WERI-Rb-1 (cell line): ENCODE data around the gene KRT25.

Source experiments
- DNase-seq: peaks from one replicate; pipeline ENCODE4 v3.0.0-alpha.2; 2020
- H3K27ac ChIP-seq: fragments of 250-450 bp; sonication (Bioruptor Pico); 2 replicates; pipeline ENCODE4 v1.5.1; 2020; ENCODE audit warnings: mild to moderate bottlenecking, moderate library complexity
- H3K27me3 ChIP-seq: fragments of 250-450 bp; sonication (Bioruptor Pico); 2 replicates; pipeline ENCODE4 v1.5.1; 2021; ENCODE audit warnings: mild to moderate bottlenecking, low read depth, moderate library complexity; ENCODE audit not compliant: insufficient read depth, severe bottlenecking
- H3K36me3 ChIP-seq: fragments of 250-450 bp; sonication (Bioruptor Pico); 2 replicates; pipeline ENCODE4 v1.5.1; 2020; ENCODE audit warnings: mild to moderate bottlenecking, moderate library complexity
- H3K4me3 ChIP-seq: 2 replicates; pipeline ENCODE4 v1.5.1; 2011; ENCODE audit warnings: low read depth, mild to moderate bottlenecking, control low read depth, low read length
- H3K9me3 ChIP-seq: fragments of 250-450 bp; sonication (Bioruptor Pico); 2 replicates; pipeline ENCODE4 v1.5.1; 2021; ENCODE audit warnings: mild to moderate bottlenecking, moderate library complexity; ENCODE audit not compliant: severe bottlenecking
- TF ChIP-seq, protein P1 (sequence below): IDR thresholded peaks from 2 replicates; pipeline ENCODE4 v1.5.1; 2011; ENCODE audit warnings: low read depth, mild to moderate bottlenecking, control low read depth, inconsistent platforms, low read length

The KRT25 gene

DNA sequence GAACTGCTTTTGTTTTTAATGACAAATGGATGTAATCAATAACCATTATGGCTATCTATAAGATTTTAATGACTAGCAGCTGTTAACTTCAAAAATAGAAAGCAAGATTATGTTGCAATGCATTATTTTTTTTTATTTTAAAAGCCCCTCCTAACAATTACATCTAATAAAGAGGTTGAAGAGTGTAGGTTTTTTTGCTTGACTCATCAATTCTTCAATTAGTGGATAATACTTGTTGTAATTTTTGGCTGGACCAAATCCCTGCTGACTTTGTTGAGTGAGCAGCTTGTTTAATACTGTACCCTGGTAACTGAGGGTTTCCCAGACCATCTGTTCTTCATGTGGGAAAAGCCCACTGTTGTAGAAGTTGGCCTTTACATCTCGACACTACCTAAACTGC is 24.2 kb downstream of the KRT25 start:
- DNase-seq, result no peak
- TF ChIP-seq, protein P1, sequence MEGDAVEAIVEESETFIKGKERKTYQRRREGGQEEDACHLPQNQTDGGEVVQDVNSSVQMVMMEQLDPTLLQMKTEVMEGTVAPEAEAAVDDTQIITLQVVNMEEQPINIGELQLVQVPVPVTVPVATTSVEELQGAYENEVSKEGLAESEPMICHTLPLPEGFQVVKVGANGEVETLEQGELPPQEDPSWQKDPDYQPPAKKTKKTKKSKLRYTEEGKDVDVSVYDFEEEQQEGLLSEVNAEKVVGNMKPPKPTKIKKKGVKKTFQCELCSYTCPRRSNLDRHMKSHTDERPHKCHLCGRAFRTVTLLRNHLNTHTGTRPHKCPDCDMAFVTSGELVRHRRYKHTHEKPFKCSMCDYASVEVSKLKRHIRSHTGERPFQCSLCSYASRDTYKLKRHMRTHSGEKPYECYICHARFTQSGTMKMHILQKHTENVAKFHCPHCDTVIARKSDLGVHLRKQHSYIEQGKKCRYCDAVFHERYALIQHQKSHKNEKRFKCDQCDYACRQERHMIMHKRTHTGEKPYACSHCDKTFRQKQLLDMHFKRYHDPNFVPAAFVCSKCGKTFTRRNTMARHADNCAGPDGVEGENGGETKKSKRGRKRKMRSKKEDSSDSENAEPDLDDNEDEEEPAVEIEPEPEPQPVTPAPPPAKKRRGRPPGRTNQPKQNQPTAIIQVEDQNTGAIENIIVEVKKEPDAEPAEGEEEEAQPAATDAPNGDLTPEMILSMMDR, result no peak
- Histone ChIP-seq H3K27ac (no peak overlapping the region), H3K27me3 (peaks cover 88% of the 10 kb centered on the region), H3K36me3 (no peaks in the 10 kb centered on the region), H3K4me3 (no peak overlapping the region), H3K9me3 (peaks cover 14% of the 10 kb centered on the region)

DNA sequence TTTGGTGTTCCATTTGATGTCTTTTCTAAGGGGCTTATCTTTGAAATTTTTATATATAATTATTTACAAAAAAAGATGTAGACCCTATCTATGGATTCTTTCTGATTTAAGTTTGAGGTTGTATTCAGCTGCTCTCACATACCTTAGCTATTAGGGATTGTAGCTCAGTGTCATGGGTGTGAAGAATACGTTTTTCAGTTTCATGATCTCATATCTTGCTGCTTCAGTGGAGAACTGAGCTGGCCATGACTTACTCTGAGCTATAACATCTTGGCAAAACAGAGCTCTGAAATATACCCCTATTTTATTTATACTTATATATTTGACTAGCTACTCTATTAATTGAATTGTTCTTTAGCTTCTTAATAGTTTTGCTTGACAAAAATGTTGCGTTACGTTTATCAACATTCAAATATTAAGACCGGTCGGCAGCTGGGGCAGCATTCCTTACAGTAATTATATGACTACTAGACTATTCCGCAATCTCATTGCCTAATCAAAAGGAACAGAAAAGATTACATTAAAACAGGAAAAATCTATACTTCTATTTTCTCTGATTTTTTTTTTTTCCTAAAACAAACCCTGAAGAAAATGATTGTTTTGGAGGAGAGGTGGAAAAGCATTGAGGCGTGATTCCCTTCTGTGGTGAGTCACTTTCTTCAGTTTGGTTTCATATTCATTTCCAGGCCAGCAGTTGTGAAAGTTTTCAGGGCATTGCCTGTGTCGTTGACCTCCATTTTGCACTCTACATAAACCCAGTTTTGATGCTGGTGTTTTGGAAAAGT is 27.5 kb downstream of the KRT25 start:
- Histone ChIP-seq H3K27me3 (peaks cover 89% of the 10 kb centered on the region), H3K27ac (no peak overlapping the region)
- DNase-seq, result no peak

DNA sequence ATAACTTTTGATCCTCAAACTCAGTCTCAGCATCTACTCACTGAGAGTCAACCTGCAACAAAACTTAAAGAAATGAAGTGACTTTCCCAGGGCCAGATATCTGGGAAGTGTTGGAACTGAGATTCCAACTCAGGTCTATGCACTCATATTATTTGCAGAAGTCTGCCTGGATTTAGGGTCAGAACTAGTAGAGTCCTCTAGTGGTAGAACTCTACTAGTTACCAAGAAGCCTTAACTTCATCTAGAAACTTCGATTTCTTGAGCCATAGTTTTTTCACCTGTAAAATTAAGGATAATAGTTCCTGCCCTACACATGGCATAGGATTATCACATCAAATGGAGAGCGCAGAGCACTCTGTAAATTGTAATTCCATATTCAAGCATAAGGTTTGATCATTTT is 28.2 kb downstream of the KRT25 start:
- H3K4me3 ChIP-seq, result no peak overlapping the region
- peaks cover 90% of the 10 kb centered on the region for H3K27me3 ChIP-seq
- no peaks in the 10 kb centered on the region for H3K36me3 ChIP-seq
- no peak overlapping the region for H3K27ac ChIP-seq
- DNase-seq, result no peak
- TF ChIP-seq, protein P1, result no peak
- peaks cover 4% of the 10 kb centered on the region for H3K9me3 ChIP-seq

More for the DNA sequence above, 27.5 kb downstream of the KRT25 start:
- H3K36me3 ChIP-seq, result no peaks in the 10 kb centered on the region
- TF ChIP-seq, protein P1, result no peak
- peaks cover 4% of the 10 kb centered on the region for H3K9me3 ChIP-seq
- H3K4me3 ChIP-seq, result no peak overlapping the region

DNA sequence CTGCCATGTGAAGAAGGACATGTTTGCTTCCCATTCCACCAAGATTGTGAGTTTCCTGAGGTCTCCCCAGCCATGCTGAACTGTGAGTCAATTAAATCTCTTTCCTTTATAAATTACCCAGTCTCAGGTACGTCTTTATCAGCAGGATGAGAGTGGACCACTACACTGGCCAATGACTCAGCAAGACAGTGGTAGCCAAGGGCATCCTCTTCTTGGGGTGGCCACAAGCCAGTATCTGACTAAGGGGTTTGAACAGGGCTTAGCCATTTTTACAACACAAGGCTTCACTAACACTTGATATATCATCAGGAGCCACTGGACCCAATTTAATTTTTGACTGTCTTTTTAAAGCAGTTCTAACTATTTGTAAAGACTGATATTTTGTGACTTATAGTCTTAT is 30.5 kb downstream of the KRT25 start:
- no peak for DNase-seq
- Histone ChIP-seq H3K27ac (no peak overlapping the region), H3K27me3 (peaks cover 95% of the 10 kb centered on the region), H3K9me3 (peaks cover 4% of the 10 kb centered on the region), H3K4me3 (no peak overlapping the region), H3K36me3 (no peaks in the 10 kb centered on the region)
- TF ChIP-seq, protein P1, result no peak

DNA sequence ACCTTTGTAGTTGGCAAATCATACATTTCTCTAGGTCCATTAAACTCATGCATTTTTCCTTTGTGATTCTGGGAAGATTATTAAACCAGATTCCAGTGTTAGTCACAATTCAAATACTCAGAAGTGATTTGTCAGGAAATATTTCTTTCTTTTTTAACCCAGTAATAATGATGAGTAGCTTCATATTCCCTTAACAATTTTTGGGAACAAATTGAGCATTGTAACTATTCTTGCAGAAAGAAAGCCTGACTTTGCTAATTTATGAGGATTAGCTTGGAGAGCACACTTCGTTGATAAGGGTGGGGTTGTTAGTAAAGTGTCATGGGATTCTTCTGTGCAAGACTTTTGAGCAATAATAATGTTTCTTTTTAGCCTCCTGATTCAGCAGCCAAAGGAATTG is 32.9 kb downstream of the KRT25 start:
- Histone ChIP-seq H3K9me3 (peaks cover 3% of the 10 kb centered on the region), H3K36me3 (no peaks in the 10 kb centered on the region), H3K27ac (no peak overlapping the region), H3K27me3 (peaks cover 98% of the 10 kb centered on the region), H3K4me3 (no peak overlapping the region)
- no peak for DNase-seq
- TF ChIP-seq, protein P1, result no peak

DNA sequence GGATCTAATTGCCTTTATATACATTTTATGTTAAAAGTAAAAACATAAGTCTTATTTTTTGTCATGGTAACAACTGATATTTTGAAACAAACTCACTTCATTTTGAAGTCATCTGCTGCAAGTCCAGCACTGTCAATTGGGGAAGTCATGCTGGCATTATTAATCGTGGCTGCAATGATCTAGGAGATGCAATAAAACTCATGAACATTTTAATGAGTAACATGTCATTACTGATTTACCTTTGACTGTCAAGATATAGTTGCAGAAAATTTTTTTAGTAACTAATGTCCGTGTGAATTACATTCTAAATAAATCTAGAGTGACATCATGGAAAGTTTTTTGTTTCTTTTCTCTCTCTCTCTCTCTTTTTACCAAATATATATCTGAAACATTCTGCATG is 34.2 kb downstream of the KRT25 start:
- TF ChIP-seq, protein P1, result no peak

More for the DNA sequence above, 34.2 kb downstream of the KRT25 start:
- no peak overlapping the region for H3K4me3 ChIP-seq
- DNase-seq, result no peak
- H3K36me3 ChIP-seq, result no peaks in the 10 kb centered on the region
- peaks cover 4% of the 10 kb centered on the region for H3K9me3 ChIP-seq
- no peak overlapping the region for H3K27ac ChIP-seq
- H3K27me3 ChIP-seq, result peaks cover 98% of the 10 kb centered on the region
